ENCODE results near the gene RAP1GAP2. TPM values are rescaled to one million over a fixed set of nuclear protein-coding genes. Genes with fewer than 3 reads are reported as not detected.

Gene RAP1GAP2
- total and polyA plus RNA-seq, 2 of the 8 experiments (the other 6 are each of a cell fraction or from before 2014, with no cell fraction given), result 24.0 to 63.8 TPM

GRCh38 chr17:2964370-2964769, 168.1 kb downstream of the RAP1GAP2 start:
- TF ChIP-seq CHD2 (IDR thresholded peaks at IDR 0.05; ENCODE audit: low read length), result no peak
- Histone ChIP-seq H3K4me1 (replicated peaks in 1 of 4; ENCODE audit: control insufficient read depth in 3 of 4, insufficient read depth in 4 of 4, low read length in 3 of 4) (peaks cover 2 to 13% (median 3%) of the 10 kb centered on the region in 4 experiments; a peak in 3 of 7 replicates), H3K36me3 (ENCODE audit: control insufficient read depth in 2 of 4, insufficient read depth in 4 of 4, low read length in 3 of 4) (peaks cover 0 to 12% (median 4%) of the 10 kb centered on the region in 4 experiments; a peak in 3 of 8 replicates), H3K9me3 (ENCODE audit: insufficient read depth in 2 of 2, low read depth in 1 of 2, low read length in 1 of 2) (no peaks in the 10 kb centered on the region), H3K4ac (replicated peaks; ENCODE audit: insufficient read length, low read depth, low read length) (no peak overlapping the region), H3K4me2 (ENCODE audit: insufficient read depth in 1 of 2, low read depth in 2 of 2, low read length in 2 of 2) (no peak overlapping the region), H3K18ac (ENCODE audit: extremely low read depth, low read length) (no peak overlapping the region), H3K56ac (replicated peaks; ENCODE audit: insufficient read length, low read depth, low read length) (no peak overlapping the region), H4K91ac (replicated peaks; ENCODE audit: insufficient read length, low read length) (no peak overlapping the region), H2BK12ac (ENCODE audit: low read depth, low read length) (no peak overlapping the region), H3K9ac (replicated peaks in 1 of 4; ENCODE audit: extremely low read depth in 1 of 4, low read depth in 3 of 4, low read length in 3 of 4) (no peak overlapping the region), H3K14ac (ENCODE audit: insufficient read length) (no peak overlapping the region), H2BK120ac (replicated peaks; ENCODE audit: low read depth, low read length) (no peak overlapping the region), H2BK20ac (ENCODE audit: low read length) (no peak overlapping the region), H2AK5ac (ENCODE audit: low read depth, low read length) (no peak overlapping the region), H2AFZ (ENCODE audit: low read length) (no peak overlapping the region), H4K8ac (ENCODE audit: extremely low read depth, insufficient read depth, low read length) (no peak overlapping the region), H2BK5ac (ENCODE audit: low read depth, low read length) (no peak overlapping the region), H4K5ac (ENCODE audit: insufficient read length, low read depth, low read length) (no peak overlapping the region), H3K27me3 (replicated peaks in 1 of 4; ENCODE audit: control insufficient read depth in 3 of 4, extremely low read depth in 1 of 4, insufficient read depth in 3 of 4, low read length in 3 of 4) (no peaks in the 10 kb centered on the region), H3K79me2 (ENCODE audit: control insufficient read depth in 1 of 2, insufficient read depth in 2 of 2, low read length in 2 of 2) (no peaks in the 10 kb centered on the region), H3K4me3 (ENCODE audit: extremely low read depth in 1 of 4, insufficient read depth in 2 of 4, low read depth in 3 of 4, low read length in 4 of 4) (no peak overlapping the region), H3K79me1 (ENCODE audit: low read depth, low read length) (peaks cover 2% of the 10 kb centered on the region), H2BK15ac (ENCODE audit: low read length) (no peak overlapping the region), H3K23ac (ENCODE audit: insufficient read length) (no peak overlapping the region), H4K20me1 (replicated peaks in 1 of 2; ENCODE audit: control insufficient read depth in 1 of 2, insufficient read depth in 2 of 2, low read length in 2 of 2) (peaks cover 0 to 4% of the 10 kb centered on the region in 2 experiments), H3K23me2 (ENCODE audit: low read depth, low read length) (no peaks in the 10 kb centered on the region), H3K27ac (ENCODE audit: low read depth, low read length) (no peak overlapping the region)
- WGBS, 2 experiments (ENCODE audit: extremely low coverage in 1 of 2, insufficient coverage in 1 of 2, insufficient read length in 1 of 2, insufficient replicate concordance in 2 of 2, low coverage in 1 of 2, low lambda C conversion rate in 2 of 2, missing lambda C conversion rate in 1 of 2), result 96% methylated on average over 4 of the region's 10 CpGs; no CpG with 5 or more reads in 1 of the 2 experiments
- ChIA-PET CTCF (ENCODE audit: partially characterized antibody) (interaction anchor here (1.0 to 1.3 kb wide), 3 partner anchors 34 to 51 kb away, joined by 3 read pairs; no protein-coding TSS in a partner anchor), POLR2A (ENCODE audit: partially characterized antibody) (interaction anchor here (0.6 to 1.5 kb wide), 2 partner anchors 9 kb away, joined by 3 read pairs; no protein-coding TSS in a partner anchor)
- FAIRE-seq (no peak), DNase-seq (ENCODE audit: low read depth in 1 of 2, low spot score in 2 of 2) (no peak)
